Measurements from ENCODE around the gene APLNR. TPM values are rescaled to one million over a fixed set of nuclear protein-coding genes. Genes with fewer than 3 reads are reported as not detected.

APLNR gene
- not detected in 2 replicates for total RNA-seq

GRCh38 chr11:57237204-57237681 lies at the start of gene APLNR:
APLNR (minus strand) TSS chr11:57237250; CDS start chr11:57237004, 246 bp downstream.

Other genes starting within 250 kb of the APLNR start
- gene OR5AK2, start 248.3 kb downstream of the APLNR start, total RNA-seq, result not detected in 2 replicates
- gene LRRC55, start 55.3 kb downstream of the APLNR start, total RNA-seq, result not detected in 2 replicates
- 138 and 190 TPM in 2 replicates for gene TNKS1BP1, start 87.7 kb upstream of the APLNR start, total RNA-seq
- gene SSRP1, start 98.6 kb upstream of the APLNR start, total RNA-seq, result 48.3 and 76.0 TPM in 2 replicates
- gene P2RX3, start 101.1 kb upstream of the APLNR start, total RNA-seq, result not detected in 2 replicates
- not detected in 2 replicates for gene PRG3, start 143.9 kb upstream of the APLNR start, total RNA-seq
- gene PRG2, start 153.4 kb upstream of the APLNR start, total RNA-seq, result not detected in 2 replicates
- gene SLC43A3, start 189.9 kb upstream of the APLNR start, total RNA-seq, result 5.9 and 6.2 TPM in 2 replicates
- gene RTN4RL2, start 223.3 kb upstream of the APLNR start, total RNA-seq, result 0.22 TPM in 1 of 2 replicates, not detected in the other

Measured in placental epithelial cell (primary cell).